Measurements from ENCODE around the gene NCOA1.

- TF ChIP-seq GATA2 (IDR thresholded peaks at IDR 0.05; ENCODE audit: insufficient read depth, insufficient read length, low read depth, low read length) (no peak), POLR2AphosphoS5 (IDR thresholded peaks at IDR 0.05; ENCODE audit: insufficient read depth, low read depth, low read length) (no peak), POLR2A (IDR thresholded peaks at IDR 0.05; ENCODE audit: low read depth, low read length) (no peak), CTCF (IDR thresholded peaks at IDR 0.05; ENCODE audit: extremely low read depth in 1 of 2, insufficient read depth in 1 of 2, low read depth in 1 of 2, low read length in 2 of 2) (no peak), EZH2 (IDR thresholded peaks at IDR 0.05; ENCODE audit: borderline replicate concordance, low read depth, low read length, severe bottlenecking) (no peak), MYC (IDR thresholded peaks at IDR 0.05; ENCODE audit: low read depth, low read length) (no peak)
- TF ChIP-seq, protein P1, sequence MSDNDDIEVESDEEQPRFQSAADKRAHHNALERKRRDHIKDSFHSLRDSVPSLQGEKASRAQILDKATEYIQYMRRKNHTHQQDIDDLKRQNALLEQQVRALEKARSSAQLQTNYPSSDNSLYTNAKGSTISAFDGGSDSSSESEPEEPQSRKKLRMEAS (IDR thresholded peaks at IDR 0.05; ENCODE audit: insufficient read depth, insufficient read length) = no peak
Observed at GRCh38 chr2:24747299-24747698, 256.2 kb downstream of the NCOA1 start.

Measured in endothelial cell of umbilical vein (primary cell).